ENCODE results near the gene PARD3.

GRCh38 chr10:34413214-34413613 lies 401.9 kb downstream of the PARD3 start:
- no peak for TF ChIP-seq CTCF (conservative IDR thresholded peaks at IDR 0.05; ENCODE audit: low read depth, low read length)
- no peak for TF ChIP-seq EZH2 (IDR thresholded peaks at IDR 0.05; ENCODE audit: low read length, unreplicated experiment)
- no peak for TF ChIP-seq EZH2phosphoT487 (IDR thresholded peaks at IDR 0.05; ENCODE audit: borderline replicate concordance, low read length)
